H9 (cell line): Measurements from ENCODE around the gene TSKU. TPM values are rescaled to one million over a fixed set of nuclear protein-coding genes. Genes with fewer than 3 reads are reported as not detected.

ENCODE experiments used
- DNase-seq: peaks from one replicate; pipeline ENCODE4 v3.0.0-alpha.2; 2017
- H2AFZ ChIP-seq: one replicate; pipeline ENCODE4 v1.6.1; 2013; ENCODE audit warnings: mild to moderate bottlenecking, low read length, control low read depth, moderate library complexity
- H2AK5ac ChIP-seq: 2 replicates; pipeline ENCODE4 v1.6.1; 2013; ENCODE audit warnings: low read length, control low read depth, mixed read lengths; ENCODE audit not compliant: insufficient read length
- H2BK120ac ChIP-seq: one replicate; pipeline ENCODE4 v1.6.1; 2013; ENCODE audit warnings: low read depth, mild to moderate bottlenecking, low read length, control low read depth, inconsistent platforms; ENCODE audit not compliant: poor library complexity, severe bottlenecking
- H2BK12ac ChIP-seq: 2 replicates; pipeline ENCODE4 v1.6.1; 2013; ENCODE audit warnings: low read length, control low read depth, mixed read lengths, low read depth; ENCODE audit not compliant: insufficient read length
- H2BK15ac ChIP-seq: 2 replicates; pipeline ENCODE4 v1.6.1; 2013; ENCODE audit warnings: low read depth, low read length, control low read depth
- H2BK20ac ChIP-seq: one replicate; pipeline ENCODE4 v1.6.1; 2013; ENCODE audit warnings: low read depth, mild to moderate bottlenecking, low read length, control low read depth, inconsistent platforms; ENCODE audit not compliant: poor library complexity, severe bottlenecking
- H2BK5ac ChIP-seq: 2 replicates; pipeline ENCODE4 v1.6.1; 2013; ENCODE audit warnings: low read length, control low read depth, mixed read lengths; ENCODE audit not compliant: insufficient read length
- H3K14ac ChIP-seq: 2 replicates; pipeline ENCODE4 v1.6.1; 2013; ENCODE audit warnings: low read length, control low read depth; ENCODE audit not compliant: insufficient read depth
- H3K18ac ChIP-seq: 2 replicates; pipeline ENCODE4 v1.6.1; 2013; ENCODE audit warnings: low read depth, mild to moderate bottlenecking, mixed read lengths, low read length, control low read depth; ENCODE audit not compliant: insufficient read length
- H3K23ac ChIP-seq: 2 replicates; pipeline ENCODE4 v1.6.1; 2013; ENCODE audit warnings: low read length, control low read depth, mixed read lengths, low read depth; ENCODE audit not compliant: insufficient read length
- H3K23me2 ChIP-seq: 2 replicates; pipeline ENCODE4 v1.6.1; 2013; ENCODE audit warnings: low read depth, mild to moderate bottlenecking, mixed read lengths, low read length, control low read depth; ENCODE audit not compliant: insufficient read length, poor library complexity, severe bottlenecking
- H3K27ac ChIP-seq: 2 replicates; pipeline ENCODE4 v1.5.1; 2013; ENCODE audit warnings: low read length, control low read depth, mixed read lengths, low read depth; ENCODE audit not compliant: insufficient read length
- H3K27me3 ChIP-seq: 2 replicates; pipeline ENCODE4 v1.6.1; 2013; ENCODE audit warnings: low read length, control low read depth, inconsistent platforms; ENCODE audit not compliant: insufficient read depth
- H3K4ac ChIP-seq: 2 replicates; pipeline ENCODE4 v1.6.1; 2013; ENCODE audit warnings: low read depth, mild to moderate bottlenecking, control low read depth, inconsistent platforms, low read length, moderate library complexity
- H3K4me1 ChIP-seq: 2 replicates; pipeline ENCODE4 v1.6.1; 2013; ENCODE audit warnings: low read length, control low read depth, inconsistent platforms; ENCODE audit not compliant: insufficient read depth
- H3K4me2 ChIP-seq: 2 replicates; pipeline ENCODE4 v1.6.1; 2013; ENCODE audit warnings: low read length, control low read depth, mixed read lengths; ENCODE audit not compliant: insufficient read length, insufficient read depth
- H3K56ac ChIP-seq: 2 replicates; pipeline ENCODE4 v1.6.1; 2013; ENCODE audit warnings: low read depth, mild to moderate bottlenecking, mixed read lengths, low read length, control low read depth; ENCODE audit not compliant: insufficient read length
- H3K79me1 ChIP-seq: 2 replicates; pipeline ENCODE4 v1.6.1; 2013; ENCODE audit warnings: low read depth, mild to moderate bottlenecking, moderate library complexity, low read length, control low read depth, inconsistent platforms; ENCODE audit not compliant: insufficient read depth, poor library complexity, severe bottlenecking
- H3K79me2 ChIP-seq: 2 replicates; pipeline ENCODE4 v1.6.1; 2013; ENCODE audit warnings: low read length, control low read depth, inconsistent platforms; ENCODE audit not compliant: insufficient read depth
- H3K9ac ChIP-seq: 2 replicates; pipeline ENCODE4 v1.6.1; 2013; ENCODE audit warnings: low read length, control low read depth, mixed read lengths; ENCODE audit not compliant: insufficient read length; ENCODE audit errors: extremely low read depth
- H3K9me3 ChIP-seq: one replicate; pipeline ENCODE4 v1.6.1; 2013; ENCODE audit warnings: low read depth, low read length, inconsistent platforms; ENCODE audit not compliant: control insufficient read depth
- H3T11ph ChIP-seq: one replicate; pipeline ENCODE4 v1.6.1; 2013; ENCODE audit warnings: mild to moderate bottlenecking, low read length, control low read depth, inconsistent platforms
- H4K20me1 ChIP-seq: one replicate; pipeline ENCODE4 v1.6.1; 2013; ENCODE audit not compliant: control insufficient read depth, insufficient read length, insufficient read depth
- H4K5ac ChIP-seq: 2 replicates; pipeline ENCODE4 v1.6.1; 2013; ENCODE audit warnings: low read depth, mild to moderate bottlenecking, mixed read lengths, low read length, control low read depth; ENCODE audit not compliant: insufficient read length
- H4K8ac ChIP-seq: replicated peaks from 2 replicates; pipeline ENCODE4 v1.6.1; 2013; ENCODE audit warnings: low read length, control low read depth, mixed read lengths, low read depth; ENCODE audit not compliant: insufficient read length
- H4K91ac ChIP-seq: 2 replicates; pipeline ENCODE4 v1.6.1; 2013; ENCODE audit warnings: low read depth, mild to moderate bottlenecking, moderate library complexity, mixed read lengths, low read length, control low read depth; ENCODE audit not compliant: insufficient read length
- H3K27ac Mint-ChIP-seq, 3 experiments: 2 replicates in 2 of 3; 3 replicates in 1 of 3; pipeline ENCODE4 v1.8.0; 2020 to 2021; ENCODE audit warnings: mixed read lengths in 3 of 3, mild to moderate bottlenecking in 1 of 3, moderate library complexity in 1 of 3
- H3K27me3 Mint-ChIP-seq: 2 replicates; pipeline ENCODE4 v1.8.0; 2021; ENCODE audit warnings: low read depth, mild to moderate bottlenecking, moderate library complexity, mixed read lengths
- H3K36me3 Mint-ChIP-seq, 3 experiments: 2 replicates in 2 of 3; 3 replicates in 1 of 3; pipeline ENCODE4 v1.8.0; 2020 to 2021; ENCODE audit warnings: low read depth in 3 of 3, mixed read lengths in 3 of 3; ENCODE audit not compliant: insufficient read depth in 1 of 3
- H3K4me1 Mint-ChIP-seq, 2 experiments: 2 replicates each; pipeline ENCODE4 v1.8.0; 2020; ENCODE audit warnings: mixed read lengths in 2 of 2
- H3K4me3 Mint-ChIP-seq, 2 experiments: 2 replicates in 1 of 2; 3 replicates in 1 of 2; pipeline ENCODE4 v1.8.0; 2020 to 2021; ENCODE audit warnings: mild to moderate bottlenecking in 2 of 2, mixed read lengths in 2 of 2, moderate library complexity in 1 of 2
- H3K9me3 Mint-ChIP-seq, 2 experiments: 2 replicates in 1 of 2; 3 replicates in 1 of 2; pipeline ENCODE4 v1.8.0; 2020; ENCODE audit warnings: mild to moderate bottlenecking in 2 of 2, mixed read lengths in 2 of 2, moderate library complexity in 1 of 2
- CTCF ChIP-seq: fragments of 200-600 bp; sonication (generic); conservative IDR thresholded peaks from 3 replicates; pipeline ENCODE4 v1.8.0; 2021; ENCODE audit warnings: antibody characterized with exemption, mild to moderate bottlenecking
- WGBS: extraction: QIAGEN DNeasy Blood & Tissue Kit; methylation state at CpG from one replicate; pipeline ENCODE4 v1.1.7; 2013; ENCODE audit warnings: missing lambda C conversion rate, low lambda C conversion rate, mixed read lengths; ENCODE audit not compliant: insufficient read length; ENCODE audit errors: extremely low coverage; 5-methylcytosine and 5-hydroxymethylcytosine counted together
- total RNA-seq: library from RNA; stranded (reverse); gene quantifications from 2 replicates; pipeline ENCODE4 v1.2.1, GENCODE V29; 2021

Gene TSKU
- total RNA-seq, 1 experiment from 2014 or later = 25.4 TPM

GRCh38 chr11:76835928-76836612 is 52.9 kb downstream of the TSKU start:
- Histone ChIP-seq H2BK15ac (no peak overlapping the region), H4K8ac (no peak overlapping the region), H2BK12ac (no peak overlapping the region), H3K4me1 (no peaks in the 10 kb centered on the region), H3K14ac (no peak overlapping the region), H2BK120ac (no peak overlapping the region), H4K91ac (no peak overlapping the region), H3K18ac (no peak overlapping the region), H4K20me1 (no peaks in the 10 kb centered on the region), H3K27me3 (no peaks in the 10 kb centered on the region), H3K4me2 (no peak overlapping the region), H3K56ac (no peak overlapping the region), H2AK5ac (no peak overlapping the region), H3K27ac (no peak overlapping the region), H3K79me1 (no peaks in the 10 kb centered on the region), H3K4ac (no peak overlapping the region), H3K9me3 (no peaks in the 10 kb centered on the region), H3K9ac (no peak overlapping the region), H3K79me2 (no peaks in the 10 kb centered on the region), H3K23me2 (no peaks in the 10 kb centered on the region), H3T11ph (no peak overlapping the region), H2BK5ac (no peak overlapping the region), H3K23ac (no peak overlapping the region), H2AFZ (no peak overlapping the region), H2BK20ac (no peak overlapping the region), H4K5ac (no peak overlapping the region)
- WGBS = no CpG with 5 or more reads among the region's 5 CpGs
- DNase-seq = no peak
- Mint-ChIP-seq H3K36me3 (no peaks in the 10 kb centered on the region), H3K27me3 (peaks cover 7% of the 10 kb centered on the region), H3K4me1 (peaks cover 8 to 10% of the 10 kb centered on the region in 2 experiments), H3K4me3 (no peak overlapping the region), H3K27ac (no peak overlapping the region), H3K9me3 (no peaks in the 10 kb centered on the region)
- TF ChIP-seq CTCF = no peak
